H1 (cell line): ENCODE results near the gene DBX2. TPM values are rescaled to one million over a fixed set of nuclear protein-coding genes. Genes with fewer than 3 reads are reported as not detected.

Experiments used
- CTCF ChIA-PET: fragments of 300-600 bp; sonication (Branson Sonifier 250); formaldehyde crosslinking; loops from one replicate; lab custom pipeline; 2021; ENCODE audit not compliant: partially characterized antibody; lab: Charles Lee
- POLR2A ChIA-PET: fragments of 300-600 bp; sonication (Branson Sonifier 250); formaldehyde crosslinking; loops from one replicate; lab custom pipeline; 2021; ENCODE audit warnings: inconsistent platforms; ENCODE audit not compliant: partially characterized antibody; lab: Charles Lee
- DNase-seq, 2 experiments: peaks; one replicate each; pipeline versions ENCODE4 v3.0.0 to v3.0.0-alpha.2; 2010 to 2022; ENCODE audit warnings: low spot score in 2 of 2, low read depth in 1 of 2, mixed read lengths in 1 of 2
- FAIRE-seq: peaks from 2 replicates; lab custom pipeline; 2011; peaks lifted over from hg19 to GRCh38; lab: Jason Lieb, UNC
- H2AFZ ChIP-seq: 2 replicates; pipeline ENCODE4 v1.8.1; 2012; ENCODE audit warnings: low read length, inconsistent platforms
- H2AK5ac ChIP-seq: 2 replicates; pipeline ENCODE4 v1.6.1; 2013; ENCODE audit warnings: low read depth, low read length
- H2BK120ac ChIP-seq: replicated peaks from 2 replicates; pipeline ENCODE3; 2013; ENCODE audit warnings: low read depth, low read length, inconsistent platforms
- H2BK12ac ChIP-seq: 2 replicates; pipeline ENCODE4 v1.6.1; 2013; ENCODE audit warnings: low read depth, low read length
- H2BK15ac ChIP-seq: 2 replicates; pipeline ENCODE4 v1.6.1; 2013; ENCODE audit warnings: low read length
- H2BK20ac ChIP-seq: 2 replicates; pipeline ENCODE4 v1.6.1; 2013; ENCODE audit warnings: low read length
- H2BK5ac ChIP-seq: 2 replicates; pipeline ENCODE4 v1.6.1; 2013; ENCODE audit warnings: low read depth, low read length
- H3K14ac ChIP-seq: 2 replicates; pipeline ENCODE4 v1.6.1; 2013; ENCODE audit warnings: inconsistent platforms; ENCODE audit not compliant: insufficient read length
- H3K18ac ChIP-seq: 2 replicates; pipeline ENCODE4 v1.6.1; 2013; ENCODE audit warnings: low read length; ENCODE audit errors: extremely low read depth
- H3K23ac ChIP-seq: 2 replicates; pipeline ENCODE4 v1.6.1; 2013; ENCODE audit warnings: inconsistent platforms; ENCODE audit not compliant: insufficient read length
- H3K23me2 ChIP-seq: 2 replicates; pipeline ENCODE4 v1.6.1; 2013; ENCODE audit warnings: low read depth, low read length
- H3K27ac ChIP-seq: 2 replicates; pipeline ENCODE4 v1.6.1; 2011; ENCODE audit warnings: low read depth, low read length, inconsistent platforms
- H3K27me3 ChIP-seq, 4 experiments: replicated peaks in 1 of 4; 1 replicate in 1 of 4; 2 replicates in 3 of 4; pipeline versions ENCODE4 v1.6.1 to v1.8.1; 2011 to 2013; ENCODE audit warnings: low read length in 3 of 4, mild to moderate bottlenecking in 3 of 4, inconsistent platforms in 2 of 4, mixed read lengths in 2 of 4, moderate library complexity in 1 of 4; ENCODE audit not compliant: control insufficient read depth in 3 of 4, insufficient read depth in 3 of 4; ENCODE audit errors: extremely low read depth in 1 of 4
- H3K36me3 ChIP-seq, 4 experiments: 2 replicates each; pipeline versions ENCODE4 v1.6.1 to v1.8.1; 2011 to 2013; ENCODE audit warnings: mild to moderate bottlenecking in 4 of 4, low read length in 3 of 4, moderate library complexity in 2 of 4, control low read depth in 1 of 4, inconsistent platforms in 1 of 4; ENCODE audit not compliant: insufficient read depth in 4 of 4, control insufficient read depth in 2 of 4
- H3K4ac ChIP-seq: replicated peaks from 2 replicates; pipeline ENCODE3; 2013; ENCODE audit warnings: low read length, low read depth, mixed read lengths, inconsistent platforms; ENCODE audit not compliant: insufficient read length
- H3K4me1 ChIP-seq, 4 experiments: replicated peaks in 1 of 4; 1 replicate in 1 of 4; 2 replicates in 3 of 4; pipeline versions ENCODE4 v1.6.1 to v1.8.1; 2011 to 2013; ENCODE audit warnings: low read length in 3 of 4, inconsistent platforms in 2 of 4, mixed read lengths in 1 of 4; ENCODE audit not compliant: insufficient read depth in 4 of 4, control insufficient read depth in 3 of 4
- H3K4me2 ChIP-seq, 2 experiments: 2 replicates each; pipeline versions ENCODE4 v1.6.1 to v1.8.1; 2011 to 2013; ENCODE audit warnings: low read depth in 2 of 2, low read length in 2 of 2, control low read depth in 1 of 2, inconsistent platforms in 1 of 2, mild to moderate bottlenecking in 1 of 2; ENCODE audit not compliant: insufficient read depth in 1 of 2
- H3K4me3 ChIP-seq, 4 experiments: fragments of 200-600, 300-600 bp in 1 of 4; sonication (generic), shearing (Covaris generic), sonication (Bioruptor Twin) in 1 of 4; 2 replicates each; pipeline versions ENCODE4 v1.5.1 to v1.8.1; 2011 to 2016; ENCODE audit warnings: low read length in 4 of 4, low read depth in 3 of 4, control low read depth in 2 of 4, inconsistent platforms in 2 of 4, mild to moderate bottlenecking in 2 of 4, mixed read lengths in 1 of 4, moderate library complexity in 1 of 4; ENCODE audit not compliant: insufficient read depth in 2 of 4; ENCODE audit errors: extremely low read depth in 1 of 4
- H3K56ac ChIP-seq: replicated peaks from 2 replicates; pipeline ENCODE3; 2013; ENCODE audit warnings: low read depth, mild to moderate bottlenecking, mixed read lengths, low read length, inconsistent platforms; ENCODE audit not compliant: insufficient read length
- H3K79me1 ChIP-seq: 2 replicates; pipeline ENCODE4 v1.6.1; 2013; ENCODE audit warnings: low read depth, low read length, control low read depth
- H3K79me2 ChIP-seq, 2 experiments: 2 replicates each; pipeline versions ENCODE4 v1.6.1 to v1.8.1; 2012 to 2013; ENCODE audit warnings: low read length in 2 of 2, mild to moderate bottlenecking in 2 of 2, inconsistent platforms in 1 of 2; ENCODE audit not compliant: insufficient read depth in 2 of 2, control insufficient read depth in 1 of 2
- H3K9ac ChIP-seq, 4 experiments: replicated peaks in 1 of 4; 1 replicate in 1 of 4; 2 replicates in 3 of 4; pipeline versions ENCODE4 v1.6.1 to v1.8.1; 2011 to 2013; ENCODE audit warnings: low read depth in 3 of 4, low read length in 3 of 4, control low read depth in 2 of 4, mild to moderate bottlenecking in 2 of 4, moderate library complexity in 2 of 4, inconsistent platforms in 1 of 4; ENCODE audit errors: extremely low read depth in 1 of 4
- H3K9me3 ChIP-seq, 2 experiments: 2 replicates each; pipeline versions ENCODE4 v1.6.1 to v1.8.1; 2012 to 2013; ENCODE audit warnings: mild to moderate bottlenecking in 2 of 2, moderate library complexity in 2 of 2, control low read depth in 1 of 2, inconsistent platforms in 1 of 2, low read depth in 1 of 2, low read length in 1 of 2, mixed read lengths in 1 of 2; ENCODE audit not compliant: insufficient read depth in 2 of 2
- H4K20me1 ChIP-seq, 2 experiments: replicated peaks in 1 of 2; 2 replicates each; pipeline versions ENCODE3 to v1.8.1; 2011 to 2013; ENCODE audit warnings: inconsistent platforms in 2 of 2, low read length in 2 of 2, mild to moderate bottlenecking in 1 of 2; ENCODE audit not compliant: insufficient read depth in 2 of 2, control insufficient read depth in 1 of 2
- H4K5ac ChIP-seq: 2 replicates; pipeline ENCODE4 v1.6.1; 2013; ENCODE audit warnings: low read length, low read depth, mixed read lengths, inconsistent platforms; ENCODE audit not compliant: insufficient read length
- H4K8ac ChIP-seq: 2 replicates; pipeline ENCODE4 v1.8.0; 2013; ENCODE audit warnings: mild to moderate bottlenecking, moderate library complexity, low read length, inconsistent platforms; ENCODE audit not compliant: insufficient read depth; ENCODE audit errors: extremely low read depth
- H4K91ac ChIP-seq: replicated peaks from 2 replicates; pipeline ENCODE3; 2013; ENCODE audit warnings: low read length, mixed read lengths, inconsistent platforms; ENCODE audit not compliant: insufficient read length
- CTBP2 ChIP-seq: IDR thresholded peaks from 2 replicates; pipeline ENCODE4 v1.7.0; 2011; ENCODE audit warnings: borderline replicate concordance, mild to moderate bottlenecking, moderate library complexity, mixed read lengths, low read length; ENCODE audit not compliant: insufficient read depth, insufficient read length
- EZH2 ChIP-seq: fragments of 200-600 bp; sonication (generic); IDR thresholded peaks from 2 replicates; pipeline ENCODE4 v1.7.1; 2012; ENCODE audit warnings: low read depth, mild to moderate bottlenecking, moderate library complexity, low read length, inconsistent platforms; ENCODE audit not compliant: severe bottlenecking
- SIN3A ChIP-seq, 2 experiments: IDR thresholded peaks in 1 of 2; conservative IDR thresholded peaks in 1 of 2; 2 replicates each; pipeline ENCODE4 v1.6.1; 2011 to 2012; ENCODE audit warnings: low read length in 2 of 2, improper control_type of control experiment in 1 of 2, low read depth in 1 of 2, mild to moderate bottlenecking in 1 of 2
- WGBS, 2 experiments: shearing (Covaris generic) in 1 of 2; methylation state at CpG; one replicate each; pipeline versions ENCODE4 v1.1.6 to v1.1.7; 2013 to 2015; ENCODE audit warnings: low lambda C conversion rate in 2 of 2, mixed read lengths in 2 of 2, inconsistent platforms in 1 of 2, low coverage in 1 of 2, missing lambda C conversion rate in 1 of 2; ENCODE audit not compliant: insufficient replicate concordance in 2 of 2, insufficient coverage in 1 of 2, insufficient read length in 1 of 2; ENCODE audit errors: extremely low coverage in 1 of 2, missing lambda C conversion rate in 1 of 2; 5-methylcytosine and 5-hydroxymethylcytosine counted together
- polyA plus RNA-seq, 7 experiments: library from polyadenylated mRNA; depleted of rRNA in 3 of 7; stranded (reverse) in 5 of 7; unstranded in 2 of 7; fragments of >200 nt in 5 of 7; fragments of 200-250 nt in 2 of 7; gene quantifications; 1 replicate in 5 of 7; 2 replicates in 1 of 7; 4 replicates in 1 of 7; pipeline versions ENCODE4 v1.2.1 to v1.2.3, GENCODE V29; 2011 to 2013; ENCODE audit warnings: missing spikeins in 2 of 7, mixed read lengths in 2 of 7
- total RNA-seq: library from RNA; stranded (reverse); fragmentation: NEBNext Ultra II Directional; extraction: Animal tissue kit (Norgen Biotek cat#: 25700); gene quantifications from 2 replicates; pipeline ENCODE4 v1.2.1, GENCODE V29; 2021

DBX2 gene
- total and polyA plus RNA-seq, 2 of the 8 experiments (the other 6 are each of a cell fraction or from before 2014, with no cell fraction given) = 0.06 TPM; not detected in 1

- H2BK5ac ChIP-seq = no peak overlapping the region
- TF ChIP-seq EZH2 = no peak
- no peak for TF ChIP-seq CTBP2
- TF ChIP-seq SIN3A (conservative IDR thresholded peaks at IDR 0.05 in 1 of 2, IDR thresholded peaks at IDR 0.05 in 1 of 2; ENCODE audit: low read depth in 1 of 2, low read length in 2 of 2) = no peak
- no peak overlapping the region for H3K4me2 ChIP-seq
- FAIRE-seq (no peak), DNase-seq (no peak)
- H2BK120ac ChIP-seq = no peak overlapping the region
- no peaks in the 10 kb centered on the region for H3K79me1 ChIP-seq
- no peaks in the 10 kb centered on the region for H3K4me1 ChIP-seq
- H3K36me3 ChIP-seq = no peaks in the 10 kb centered on the region
- no peak overlapping the region for H3K4me3 ChIP-seq
- no peak overlapping the region for H3K4ac ChIP-seq
- H4K20me1 ChIP-seq = no peaks in the 10 kb centered on the region
- H4K91ac ChIP-seq = no peak overlapping the region
- no peak overlapping the region for H4K8ac ChIP-seq
- H3K23me2 ChIP-seq = no peaks in the 10 kb centered on the region
- no peak overlapping the region for H3K14ac ChIP-seq
- POLR2A ChIA-PET = no interaction called here
- H4K5ac ChIP-seq = no peak overlapping the region
- H3K9ac ChIP-seq = no peak overlapping the region
- H3K18ac ChIP-seq = no peak overlapping the region
- no peaks in the 10 kb centered on the region for H3K9me3 ChIP-seq
- no peak overlapping the region for H2BK12ac ChIP-seq
- H2BK20ac ChIP-seq = no peak overlapping the region
- CTCF ChIA-PET = no interaction called here
- no peak overlapping the region for H2AFZ ChIP-seq
- H3K56ac ChIP-seq = no peak overlapping the region
- H3K27me3 ChIP-seq = no peaks in the 10 kb centered on the region
- no peak overlapping the region for H2BK15ac ChIP-seq
- no peaks in the 10 kb centered on the region for H3K79me2 ChIP-seq
- WGBS, 2 experiments = 71% methylated on average over 1 of the region's 1 CpG; no CpG with 5 or more reads in 1 of the 2 experiments
- H3K23ac ChIP-seq = no peak overlapping the region
- H2AK5ac ChIP-seq = no peak overlapping the region
- H3K27ac ChIP-seq = no peak overlapping the region
Measured at GRCh38 chr12:44993161-44993560, 57.7 kb downstream of the DBX2 start.
